ENCODE measurements around the gene ACOX3. TPM values are rescaled to one million over a fixed set of nuclear protein-coding genes. Genes with fewer than 3 reads are reported as not detected.

The ACOX3 gene
- total RNA-seq, 1 experiment from 2014 or later, result 21.0 TPM

GRCh38 chr4:8472689-8473197, 32.2 kb upstream of the ACOX3 start:
- DNase-seq, result peak; percentile 39 to 78
- H3K79me2 ChIP-seq (ENCODE audit: low read depth), result no peaks in the 10 kb centered on the region
- H3K9me3 ChIP-seq (ENCODE audit: insufficient read depth, low read depth), result no peaks in the 10 kb centered on the region
- H3K4me2 ChIP-seq, result no peak overlapping the region
- BruUV-seq (replicated peaks), result no TSS peak
- H3K4me3 ChIP-seq, result no peak overlapping the region
- H3F3A ChIP-seq (ENCODE audit: insufficient read depth, low read depth), result peaks cover 17% of the 10 kb centered on the region; the same call in 1 of the 2 replicates
- H4K20me1 ChIP-seq (ENCODE audit: insufficient read depth), result no peaks in the 10 kb centered on the region
- ChIA-PET CTCF (interaction anchor here (0.5 to 1.2 kb wide), 4 partner anchors 61 to 145 kb away, joined by 3 to 10 read pairs (median 3); no protein-coding TSS in a partner anchor), POLR2A (ENCODE audit: unreplicated experiment) (interaction anchor here (0.6 kb wide), 2 partner anchors 21 to 77 kb away, joined by 3 to 4 read pairs; no protein-coding TSS in a partner anchor)
- H3K9me2 ChIP-seq (ENCODE audit: insufficient read depth), result no peaks in the 10 kb centered on the region
- H3K36me3 ChIP-seq (ENCODE audit: low read depth), result no peaks in the 10 kb centered on the region
- no peak overlapping the region for H2AFZ ChIP-seq
- H3K27ac ChIP-seq, result peak overlapping the region; percentile 58
- TF ChIP-seq CTCF (conservative IDR thresholded peaks at IDR 0.05) (no peak), EZH2 (IDR thresholded peaks at IDR 0.05; ENCODE audit: low read depth) (no peak)
- intact Hi-C loops (cut with micrococcal nuclease; ENCODE audit: unreplicated experiment), result loop anchor here (1.0 kb wide), 3 partner anchors 62 to 122 kb away; no protein-coding TSS in a partner anchor
- H3K4me1 ChIP-seq (replicated peaks; ENCODE audit: insufficient read depth), result peaks cover 15% of the 10 kb centered on the region; the same call in 1 of the 2 replicates
- H3K27me3 ChIP-seq (ENCODE audit: insufficient read depth, low read depth), result no peaks in the 10 kb centered on the region

GRCh38 chr4:8472158-8472688, 31.7 kb upstream of the ACOX3 start:
- H3K27ac ChIP-seq, result peak overlapping the region; percentile 58
- BruUV-seq (replicated peaks), result no TSS peak
- H3K4me1 ChIP-seq (replicated peaks; ENCODE audit: insufficient read depth), result peaks cover 15% of the 10 kb centered on the region; the same call in 1 of the 2 replicates
- DNase-seq, result no peak
- intact Hi-C loops (cut with micrococcal nuclease; ENCODE audit: unreplicated experiment), result no loop called here
- no peaks in the 10 kb centered on the region for H3K36me3 ChIP-seq (ENCODE audit: low read depth)
- no peak overlapping the region for H3K4me2 ChIP-seq
- no peaks in the 10 kb centered on the region for H3K9me3 ChIP-seq (ENCODE audit: insufficient read depth, low read depth)
- ChIA-PET POLR2A (ENCODE audit: unreplicated experiment) (interaction anchor here (0.6 kb wide), 1 partner anchor 77 kb away, joined by 4 read pairs; no protein-coding TSS in a partner anchor), CTCF (interaction anchor here (0.5 to 1.2 kb wide), 4 partner anchors 62 to 146 kb away, joined by 3 to 10 read pairs (median 3); no protein-coding TSS in a partner anchor)
- no peaks in the 10 kb centered on the region for H3K79me2 ChIP-seq (ENCODE audit: low read depth)
- no peak overlapping the region for H3K4me3 ChIP-seq
- H3F3A ChIP-seq (ENCODE audit: insufficient read depth, low read depth), result peaks cover 17% of the 10 kb centered on the region; the same call in 1 of the 2 replicates
- no peak overlapping the region for H2AFZ ChIP-seq
- TF ChIP-seq CTCF (conservative IDR thresholded peaks at IDR 0.05) (no peak), EZH2 (IDR thresholded peaks at IDR 0.05; ENCODE audit: low read depth) (no peak)
- H3K27me3 ChIP-seq (ENCODE audit: insufficient read depth, low read depth), result no peaks in the 10 kb centered on the region
- no peaks in the 10 kb centered on the region for H3K9me2 ChIP-seq (ENCODE audit: insufficient read depth)
- H4K20me1 ChIP-seq (ENCODE audit: insufficient read depth), result no peaks in the 10 kb centered on the region

- Histone ChIP-seq H3K4me2 (no peak overlapping the region), H3K27me3 (ENCODE audit: insufficient read depth, low read depth) (no peaks in the 10 kb centered on the region), H3K9me2 (ENCODE audit: insufficient read depth) (no peaks in the 10 kb centered on the region), H3K4me1 (replicated peaks; ENCODE audit: insufficient read depth) (peaks cover 15% of the 10 kb centered on the region; the same call in 1 of the 2 replicates), H3K9me3 (ENCODE audit: insufficient read depth, low read depth) (no peaks in the 10 kb centered on the region), H3K79me2 (ENCODE audit: low read depth) (no peaks in the 10 kb centered on the region), H4K20me1 (ENCODE audit: insufficient read depth) (no peaks in the 10 kb centered on the region), H2AFZ (no peak overlapping the region), H3F3A (ENCODE audit: insufficient read depth, low read depth) (peaks cover 17% of the 10 kb centered on the region; the same call in 1 of the 2 replicates), H3K36me3 (ENCODE audit: low read depth) (no peaks in the 10 kb centered on the region), H3K27ac (no peak overlapping the region), H3K4me3 (no peak overlapping the region)
- no TSS peak for BruUV-seq (replicated peaks)
- ChIA-PET CTCF (interaction anchor here (0.6 kb wide), 1 partner anchor 30 kb away, joined by 4 read pairs; no protein-coding TSS in a partner anchor), POLR2A (ENCODE audit: unreplicated experiment) (no interaction called here)
- intact Hi-C loops (cut with micrococcal nuclease; ENCODE audit: unreplicated experiment), result no loop called here
- TF ChIP-seq CTCF (conservative IDR thresholded peaks at IDR 0.05) (no peak), EZH2 (IDR thresholded peaks at IDR 0.05; ENCODE audit: low read depth) (no peak)
- DNase-seq, result no peak
These were observed 30.8 kb upstream of the ACOX3 start for GRCh38 chr4:8471211-8471875.
